ENCODE data around the gene C1QL1.

Gene C1QL1

DNA sequence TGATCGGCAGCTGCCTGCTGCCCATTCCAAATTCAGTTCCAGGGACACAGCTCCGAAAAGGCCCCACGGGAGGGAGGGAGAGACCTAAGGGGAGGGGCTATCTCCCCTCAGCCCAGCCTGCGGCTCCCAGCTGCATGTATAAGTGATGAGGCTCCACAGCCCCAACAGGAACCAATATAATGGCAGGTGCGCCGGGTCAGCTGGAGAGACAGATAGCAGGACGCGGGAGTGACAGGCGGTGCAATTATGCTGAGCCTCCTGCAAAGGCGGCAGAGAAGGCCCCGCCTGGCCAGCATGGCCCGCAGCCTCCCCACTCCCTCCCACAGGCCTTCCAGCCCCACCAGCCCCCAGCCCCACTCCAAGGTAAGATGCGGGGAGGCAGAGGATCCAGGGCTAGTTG is 8.1 kb upstream of the C1QL1 start:
- no peak for DNase-seq (ENCODE audit: low spot score)
- TF ChIP-seq, protein P1, sequence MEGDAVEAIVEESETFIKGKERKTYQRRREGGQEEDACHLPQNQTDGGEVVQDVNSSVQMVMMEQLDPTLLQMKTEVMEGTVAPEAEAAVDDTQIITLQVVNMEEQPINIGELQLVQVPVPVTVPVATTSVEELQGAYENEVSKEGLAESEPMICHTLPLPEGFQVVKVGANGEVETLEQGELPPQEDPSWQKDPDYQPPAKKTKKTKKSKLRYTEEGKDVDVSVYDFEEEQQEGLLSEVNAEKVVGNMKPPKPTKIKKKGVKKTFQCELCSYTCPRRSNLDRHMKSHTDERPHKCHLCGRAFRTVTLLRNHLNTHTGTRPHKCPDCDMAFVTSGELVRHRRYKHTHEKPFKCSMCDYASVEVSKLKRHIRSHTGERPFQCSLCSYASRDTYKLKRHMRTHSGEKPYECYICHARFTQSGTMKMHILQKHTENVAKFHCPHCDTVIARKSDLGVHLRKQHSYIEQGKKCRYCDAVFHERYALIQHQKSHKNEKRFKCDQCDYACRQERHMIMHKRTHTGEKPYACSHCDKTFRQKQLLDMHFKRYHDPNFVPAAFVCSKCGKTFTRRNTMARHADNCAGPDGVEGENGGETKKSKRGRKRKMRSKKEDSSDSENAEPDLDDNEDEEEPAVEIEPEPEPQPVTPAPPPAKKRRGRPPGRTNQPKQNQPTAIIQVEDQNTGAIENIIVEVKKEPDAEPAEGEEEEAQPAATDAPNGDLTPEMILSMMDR (IDR thresholded peaks at IDR 0.05; ENCODE audit: extremely low read depth, insufficient read depth, missing control alignments): no peak
- in situ Hi-C loops (cut with MboI; ENCODE audit: low pct_unique_long_range_greater_than_20kb, low sequenced_read_pairs, unreplicated experiment): no loop called here

DNA sequence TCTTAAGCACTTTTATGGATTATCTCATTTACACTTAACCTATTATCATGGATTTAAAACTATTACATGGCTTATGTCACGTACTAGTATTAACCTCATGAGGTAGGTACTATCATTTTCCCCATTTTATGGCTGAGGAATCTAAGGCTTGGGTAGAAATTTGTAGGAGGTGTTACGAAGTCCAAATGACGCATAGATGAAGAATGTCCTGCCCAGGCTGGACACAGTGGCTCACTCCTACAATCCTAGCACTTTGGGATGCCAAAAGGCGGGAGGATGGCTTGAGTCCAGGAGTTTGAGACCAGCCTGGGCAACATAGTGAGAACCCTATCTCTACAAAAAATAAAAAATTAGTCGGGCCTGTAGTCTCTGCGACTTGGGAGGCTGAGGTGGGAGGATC is 4.8 kb upstream of the C1QL1 start:
- in situ Hi-C loops (cut with MboI; ENCODE audit: low pct_unique_long_range_greater_than_20kb, low sequenced_read_pairs, unreplicated experiment): no loop called here
- no peak for DNase-seq (ENCODE audit: low spot score)
- TF ChIP-seq, protein P1 (IDR thresholded peaks at IDR 0.05; ENCODE audit: extremely low read depth, insufficient read depth, missing control alignments): no peak

DNA sequence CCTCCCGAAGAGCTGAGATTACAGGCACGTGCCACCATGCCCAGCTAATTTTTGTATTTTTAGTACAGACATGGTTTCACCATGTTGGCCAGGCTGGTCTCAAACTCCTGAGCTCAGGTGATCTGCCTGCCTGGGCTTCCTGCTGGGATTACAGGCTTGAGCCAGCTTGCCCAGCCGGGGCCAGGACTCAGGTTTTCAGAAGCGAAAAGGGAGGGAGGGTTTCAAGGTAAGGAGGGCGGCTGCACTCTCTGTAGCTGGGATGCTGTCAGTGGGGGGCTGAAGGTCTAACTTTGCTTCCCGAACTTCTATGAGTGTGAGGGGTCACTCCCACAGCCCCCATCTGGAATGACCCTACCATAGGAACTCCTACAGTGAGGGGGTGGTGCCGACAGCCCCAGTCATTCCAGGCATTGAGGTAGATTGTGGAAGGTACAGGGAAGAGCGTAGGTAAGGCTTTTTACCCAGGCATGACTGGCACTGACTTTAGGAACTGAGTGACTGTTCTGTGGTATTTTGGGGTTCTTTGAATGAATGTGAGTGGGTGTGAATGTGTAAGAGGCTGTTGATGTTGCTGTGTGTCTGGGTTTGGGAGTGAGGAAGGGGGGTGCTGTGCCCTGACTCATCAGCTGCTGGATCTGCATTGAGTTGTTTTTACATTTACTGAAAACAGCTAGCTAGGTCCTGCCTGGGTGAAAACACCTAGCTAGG is 3.8 kb upstream of the C1QL1 start:
- in situ Hi-C loops (cut with MboI; ENCODE audit: low pct_unique_long_range_greater_than_20kb, low sequenced_read_pairs, unreplicated experiment): no loop called here
- TF ChIP-seq, protein P1 (IDR thresholded peaks at IDR 0.05; ENCODE audit: extremely low read depth, insufficient read depth, missing control alignments): no peak
- no peak for DNase-seq (ENCODE audit: low spot score)

DNA sequence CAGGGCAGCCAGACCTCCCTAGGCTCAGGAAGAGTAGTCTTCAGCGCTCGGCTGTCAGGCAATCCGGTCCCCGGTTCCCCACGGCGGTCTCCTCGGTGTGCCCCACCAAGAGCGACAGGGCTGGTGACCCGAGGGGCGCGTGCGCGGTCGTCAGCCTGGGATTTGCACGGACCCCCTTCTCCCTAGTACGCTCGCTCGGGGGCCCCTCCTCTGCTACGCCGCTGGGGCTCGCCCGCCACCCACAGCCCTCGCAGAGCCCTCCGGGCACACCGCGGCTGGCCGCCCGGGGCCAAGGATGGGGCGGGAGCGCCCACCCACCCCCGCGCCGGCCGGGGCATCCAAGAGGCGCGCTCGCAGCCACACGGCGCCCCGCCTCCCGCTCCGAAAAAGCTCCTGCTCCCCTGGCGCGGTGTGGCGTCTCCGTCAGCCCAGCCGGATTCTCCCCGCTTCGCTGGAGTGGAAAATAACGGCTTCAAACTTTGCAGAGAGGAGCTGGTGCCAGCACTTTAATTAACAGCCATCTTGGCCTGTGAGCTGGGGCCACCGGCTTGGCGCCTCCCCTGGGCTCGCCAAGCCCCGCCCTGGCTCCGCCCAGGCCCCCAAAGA is 2.1 kb upstream of the C1QL1 start:
- DNase-seq (ENCODE audit: low spot score): peak; percentile 70
- in situ Hi-C loops (cut with MboI; ENCODE audit: low pct_unique_long_range_greater_than_20kb, low sequenced_read_pairs, unreplicated experiment): no loop called here
- TF ChIP-seq, protein P1 (IDR thresholded peaks at IDR 0.05; ENCODE audit: extremely low read depth, insufficient read depth, missing control alignments): no peak

DNA sequence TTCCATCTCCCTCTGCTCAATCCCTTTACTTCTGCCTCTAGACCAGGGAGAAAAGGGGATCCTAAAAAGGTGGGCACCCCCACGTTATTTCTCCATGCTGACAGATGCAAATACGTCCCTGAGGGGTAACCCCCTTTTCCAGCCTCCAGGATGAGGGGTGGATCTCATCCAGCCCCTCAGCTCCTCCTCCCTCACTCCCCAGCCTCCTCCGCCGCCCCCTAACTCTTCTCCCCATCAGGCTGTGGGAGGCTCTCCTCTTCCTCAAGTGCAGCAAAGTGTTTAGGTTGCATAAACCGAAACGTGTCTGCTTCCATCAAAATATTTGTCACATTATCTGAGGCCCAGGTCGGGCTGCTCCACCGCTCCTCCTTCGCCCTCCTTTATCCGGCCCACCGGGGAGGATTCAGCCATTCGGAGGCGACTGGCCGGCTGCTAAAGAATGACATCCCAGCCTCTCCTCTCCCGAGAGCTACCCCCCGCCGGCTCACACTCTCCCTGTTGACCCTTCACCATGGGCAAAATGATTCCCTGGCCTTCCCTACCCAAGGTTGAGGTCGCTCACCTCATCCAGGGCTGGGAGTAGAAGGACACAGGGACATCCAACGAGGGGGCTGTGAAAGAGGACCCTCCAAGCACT is 1.2 kb upstream of the C1QL1 start:
- in situ Hi-C loops (cut with MboI; ENCODE audit: low pct_unique_long_range_greater_than_20kb, low sequenced_read_pairs, unreplicated experiment): no loop called here
- no peak for DNase-seq (ENCODE audit: low spot score)
- TF ChIP-seq, protein P1 (IDR thresholded peaks at IDR 0.05; ENCODE audit: extremely low read depth, insufficient read depth, missing control alignments): no peak

DNA sequence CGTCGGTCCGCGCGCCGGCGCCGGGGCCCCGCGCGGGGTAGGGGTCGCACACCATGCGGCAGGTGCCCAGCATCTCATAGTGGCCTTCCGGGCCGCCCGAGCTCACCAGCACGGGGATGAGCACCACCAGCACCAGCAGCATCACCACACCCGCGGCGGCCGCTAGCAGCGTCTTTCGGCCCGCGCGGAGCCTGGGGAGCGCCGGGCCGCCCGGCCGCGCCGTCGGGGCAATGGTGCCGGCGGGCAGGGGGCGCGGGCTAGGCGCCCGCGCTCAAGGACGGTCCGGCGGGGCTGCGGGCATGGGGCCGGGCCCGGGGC is 237 bp downstream of the C1QL1 start:
- in situ Hi-C loops (cut with MboI; ENCODE audit: low pct_unique_long_range_greater_than_20kb, low sequenced_read_pairs, unreplicated experiment): no loop called here
- TF ChIP-seq, protein P1 (IDR thresholded peaks at IDR 0.05; ENCODE audit: extremely low read depth, insufficient read depth, missing control alignments): no peak
- no peak for DNase-seq (ENCODE audit: low spot score)

All from GM13977 (cell line).